GM20000 (cell line): ENCODE measurements around the gene LEFTY1.
"Not testable (repeated sequence)": the region's sequence is repeated elsewhere in the genome, so short reads cannot be mapped to it uniquely, and the experiment has no call there.

ENCODE experiments used
- DNase-seq: peaks from one replicate; pipeline ENCODE4 v3.0.0; 2012; ENCODE audit warnings: low spot score
- CTCF ChIP-seq: IDR thresholded peaks from 2 replicates; pipeline ENCODE4 v1.5.1; 2012; ENCODE audit warnings: mild to moderate bottlenecking, control low read depth; ENCODE audit errors: extremely low read depth, missing control alignments

LEFTY1 gene

GRCh38 chr1:225890346-225891228 lies 1.6 kb upstream of the LEFTY1 start:
- no peak for DNase-seq
- no peak for TF ChIP-seq CTCF

- DNase-seq: no peak
- no peak for TF ChIP-seq CTCF
Observed at GRCh38 chr1:225889743-225890142, 797 bp upstream of the LEFTY1 start.

DNA sequence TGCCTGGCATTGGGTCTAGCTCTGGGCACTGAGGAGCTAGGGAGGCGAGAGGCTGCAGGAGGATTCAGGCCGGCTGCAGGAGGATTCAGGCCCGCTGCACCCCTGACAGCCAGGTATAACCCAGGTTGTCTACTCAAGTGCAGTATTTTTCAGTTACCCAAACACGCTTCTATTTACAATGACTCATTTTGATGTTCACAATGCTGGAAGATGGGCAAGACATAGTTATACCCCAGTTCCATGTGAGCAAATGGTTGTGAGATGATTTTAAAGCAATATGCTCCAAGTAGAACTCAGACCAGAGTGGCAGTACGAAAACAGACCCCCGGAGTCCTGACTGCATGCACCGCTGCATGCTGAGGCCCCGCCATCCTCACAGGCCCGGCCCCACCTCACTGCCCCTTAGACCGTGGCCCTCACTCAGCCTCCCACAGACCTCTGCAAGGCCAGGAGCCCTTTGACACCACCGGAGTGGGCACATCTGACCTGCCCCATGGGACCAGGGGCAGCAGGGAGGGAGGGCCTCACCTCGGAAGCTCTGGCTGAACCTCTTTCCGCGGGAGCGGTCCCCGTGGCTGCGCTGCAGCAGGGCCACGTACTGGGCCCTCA lies 553 bp downstream of the LEFTY1 start:
- DNase-seq: no peak
- TF ChIP-seq CTCF: no peak

DNA sequence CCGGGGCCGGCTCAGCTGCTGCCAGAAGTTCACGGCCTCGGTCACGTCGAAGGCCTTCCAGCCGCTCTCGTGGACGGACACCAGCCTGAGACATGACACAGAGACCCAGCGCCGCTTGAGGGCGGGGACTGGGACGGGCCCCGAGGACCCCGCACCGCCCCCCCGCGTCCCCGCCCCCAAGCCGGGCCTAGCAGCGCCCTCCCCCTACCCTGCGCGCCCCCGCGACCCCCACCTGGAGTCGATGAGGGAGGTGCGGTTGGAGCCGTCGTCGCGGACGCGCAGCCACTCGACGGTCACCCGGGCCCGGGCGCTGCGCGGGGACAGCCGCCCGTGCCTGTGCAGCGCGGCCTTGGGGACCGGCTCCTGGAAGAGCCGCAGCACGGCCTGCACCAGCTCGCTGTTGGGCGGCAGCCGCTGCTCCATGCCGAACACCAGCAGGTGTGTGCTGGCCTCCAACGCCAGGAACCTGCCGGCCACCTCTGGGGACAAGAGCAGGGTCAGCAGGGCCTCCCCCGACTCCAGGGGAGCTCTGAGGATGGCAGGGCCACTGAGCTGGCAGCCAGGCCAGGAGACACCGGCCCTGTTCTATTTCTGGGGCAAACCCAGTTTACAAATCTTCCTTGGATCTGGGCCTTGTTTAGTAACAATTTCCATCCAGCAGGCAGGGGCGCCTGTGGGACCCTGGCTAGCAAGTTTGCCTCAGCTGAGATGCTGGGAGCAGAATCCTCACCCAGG lies 1.2 kb downstream of the LEFTY1 start:
- DNase-seq: not testable (repeated sequence)

- no peak for TF ChIP-seq CTCF
- DNase-seq: no peak
Observed at GRCh38 chr1:225887030-225887314, 2.0 kb downstream of the LEFTY1 start.

DNA sequence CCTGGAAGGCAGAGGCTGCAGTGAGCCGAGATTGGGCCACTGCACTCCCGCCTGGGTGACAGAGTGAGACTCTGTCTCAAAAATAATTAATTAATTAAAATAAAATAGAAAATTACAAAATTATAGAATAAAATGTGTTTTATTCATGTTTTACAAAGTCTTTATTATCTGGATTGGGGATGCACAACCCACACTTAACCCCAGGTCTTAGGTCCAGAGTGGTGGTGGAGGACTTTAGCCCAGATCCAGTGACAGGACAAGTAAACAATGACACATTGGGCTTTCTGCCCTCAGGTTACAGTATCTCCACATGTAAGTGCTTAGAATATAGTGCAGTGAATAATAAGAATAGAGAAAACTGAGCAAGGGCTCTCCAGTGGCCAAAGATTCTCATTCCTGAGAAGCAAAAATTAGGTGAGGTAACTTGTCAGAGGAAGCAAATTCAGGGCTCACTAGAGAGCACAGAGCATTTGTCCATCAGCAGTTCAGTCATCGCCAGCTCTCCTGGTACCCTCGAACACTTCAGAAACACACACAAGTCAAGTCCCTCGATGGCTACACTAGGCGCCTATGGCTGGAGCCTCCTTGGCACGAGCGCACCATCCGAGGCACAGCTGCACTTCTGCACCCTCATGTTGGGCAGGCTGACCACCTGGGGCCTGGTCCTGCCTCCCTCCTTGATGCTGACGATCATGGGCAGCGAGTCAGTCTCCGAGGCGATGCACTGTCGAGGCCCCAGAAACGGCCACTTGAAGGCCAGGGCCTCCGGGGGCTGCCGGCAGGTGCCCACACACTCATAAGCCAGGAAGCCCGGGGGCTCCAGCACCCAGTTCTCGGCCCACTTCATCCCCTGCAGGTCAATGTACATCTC lies 2.6 kb downstream of the LEFTY1 start:
- TF ChIP-seq CTCF: no peak

DNA sequence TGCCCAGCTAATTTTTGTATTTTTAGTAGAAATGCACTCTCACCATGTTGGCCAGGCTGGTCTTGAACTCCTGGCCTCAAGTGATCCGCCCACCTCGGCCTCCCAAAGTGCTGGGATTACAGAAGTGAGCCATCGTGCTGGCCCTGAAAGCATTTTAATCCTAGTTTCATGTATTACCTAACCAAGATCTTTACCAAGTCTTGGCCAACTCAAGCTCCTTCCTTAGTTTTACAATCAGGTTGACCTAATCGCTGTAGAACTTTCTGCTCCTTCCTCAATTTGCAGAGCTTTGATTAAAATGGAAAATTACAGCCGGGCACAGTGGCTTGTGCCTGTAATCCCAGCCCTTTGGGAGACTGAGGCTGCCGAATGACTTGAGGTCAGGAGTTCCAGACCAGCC lies 3.6 kb downstream of the LEFTY1 start:
- DNase-seq: no peak
- TF ChIP-seq CTCF: no peak

More for the DNA sequence above, 2.6 kb downstream of the LEFTY1 start:
- DNase-seq: no peak
